ENCODE results near the gene GABPB1. TPM values are rescaled to one million over a fixed set of nuclear protein-coding genes. Genes with fewer than 3 reads are reported as not detected.

The GABPB1 gene
- total RNA-seq = 10 to 100 TPM; 37.0 to 38.5 TPM

DNA sequence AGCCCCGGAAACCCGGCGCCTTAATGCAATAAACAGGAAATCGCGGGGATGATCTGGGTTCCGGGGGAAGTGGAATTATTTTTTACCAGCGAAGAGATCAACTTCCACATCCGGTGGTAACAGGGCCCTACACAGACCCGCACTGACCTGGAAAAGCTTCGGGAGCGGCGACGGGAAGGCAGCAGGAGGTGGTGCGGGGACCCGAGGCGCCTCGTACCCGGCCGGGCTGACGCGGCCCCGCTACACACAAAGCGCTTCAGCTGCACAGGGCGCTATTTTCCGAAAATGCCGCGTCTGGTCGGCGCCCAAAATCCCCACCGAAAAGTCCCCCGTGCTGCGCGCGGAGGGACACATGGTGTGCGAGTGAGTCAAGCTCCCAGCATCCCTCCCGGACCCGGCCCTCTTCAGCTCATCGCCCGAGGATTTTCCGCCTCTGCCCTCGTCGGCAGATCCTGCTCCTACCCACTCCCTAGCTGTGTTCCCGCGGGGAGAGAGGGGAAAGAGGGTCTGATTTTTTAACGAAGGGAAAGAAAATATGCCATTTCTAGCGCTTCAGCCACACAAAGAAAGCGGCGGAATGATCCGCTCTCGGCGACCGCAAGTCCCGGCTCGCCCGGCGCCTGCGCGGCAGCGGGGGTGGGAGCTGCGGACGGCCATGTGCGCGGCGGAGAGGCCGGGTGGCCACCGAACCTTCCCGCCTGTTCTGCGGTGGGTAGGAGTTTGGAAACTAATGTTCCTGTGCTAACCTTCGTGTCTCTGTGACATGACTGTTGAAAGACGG, at the start of gene GABPB1:
Gene GABPB1, minus strand, starts transcription at position 361 of the 781 bp plus-strand sequence. CDS start 45,400 bp downstream, outside the sequence.

DNA sequence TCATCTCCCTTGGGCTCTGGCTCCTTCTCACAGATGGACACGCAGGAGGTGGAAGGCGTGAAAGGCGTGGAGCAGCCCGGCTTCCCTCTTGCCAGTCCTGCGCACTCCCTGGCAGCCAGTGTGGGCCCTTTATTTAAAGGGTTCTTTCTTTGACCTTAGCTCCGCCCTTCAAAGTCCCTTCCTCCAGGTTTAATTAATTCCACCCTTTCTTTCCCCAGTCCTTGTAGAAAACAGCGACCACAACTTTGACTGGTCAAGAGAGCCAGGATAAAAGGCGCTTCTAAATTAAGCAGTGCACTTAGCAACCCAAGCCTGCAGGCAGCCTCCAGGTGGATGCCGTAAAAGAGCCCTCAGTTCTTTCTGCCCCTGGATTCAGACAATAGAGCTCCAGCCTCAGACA, 89.4 kb downstream of the GABPB1 start, which contains the start of gene HDC:
Gene HDC, minus strand, starts transcription at position 107 of the 400 bp plus-strand sequence. Its CDS starts 103 bp downstream, at position 4.

Small RNAs within 50 kb of the gene (small RNA-seq; reads per million reads assigned to genes)
- 0 reads per million in 2 donors for gene RNU6-94P

Other genes with a start within 250 kb of the GABPB1 start
- gene ATP8B4, start 236.0 kb downstream of the GABPB1 start, total RNA-seq = under 1 TPM; 0.33 to 0.69 TPM
- not detected for gene SLC27A2, start 173.0 kb downstream of the GABPB1 start, total RNA-seq
- gene HDC, start 89.5 kb downstream of the GABPB1 start, total RNA-seq = not detected
- gene USP8, start 69.2 kb upstream of the GABPB1 start, total RNA-seq = 10 to 100 TPM; 42.0 to 46.1 TPM
- not detected for gene USP50, start 191.5 kb upstream of the GABPB1 start, total RNA-seq

Measured in melanocyte of skin (primary cell).